Myocyte (in vitro differentiated cells): ENCODE measurements around the gene TMEM203. TPM values are rescaled to one million over a fixed set of nuclear protein-coding genes. Genes with fewer than 3 reads are reported as not detected.
A peak's percentile ranks its signal among the peaks of the same experiment; 100 is the strongest.

ENCODE experiments used
- DNase-seq: peaks from one replicate; pipeline ENCODE4 v3.0.0-alpha.2; 2012; ENCODE audit warnings: low read depth
- total RNA-seq: library from RNA; depleted of rRNA; stranded (reverse); fragments of >200 nt; gene quantifications from 2 replicates; pipeline ENCODE4 v1.2.3, GENCODE V29; 2014

TMEM203 gene
- total RNA-seq, 1 donor from 2014 or later, result 48.4 TPM

DNA sequence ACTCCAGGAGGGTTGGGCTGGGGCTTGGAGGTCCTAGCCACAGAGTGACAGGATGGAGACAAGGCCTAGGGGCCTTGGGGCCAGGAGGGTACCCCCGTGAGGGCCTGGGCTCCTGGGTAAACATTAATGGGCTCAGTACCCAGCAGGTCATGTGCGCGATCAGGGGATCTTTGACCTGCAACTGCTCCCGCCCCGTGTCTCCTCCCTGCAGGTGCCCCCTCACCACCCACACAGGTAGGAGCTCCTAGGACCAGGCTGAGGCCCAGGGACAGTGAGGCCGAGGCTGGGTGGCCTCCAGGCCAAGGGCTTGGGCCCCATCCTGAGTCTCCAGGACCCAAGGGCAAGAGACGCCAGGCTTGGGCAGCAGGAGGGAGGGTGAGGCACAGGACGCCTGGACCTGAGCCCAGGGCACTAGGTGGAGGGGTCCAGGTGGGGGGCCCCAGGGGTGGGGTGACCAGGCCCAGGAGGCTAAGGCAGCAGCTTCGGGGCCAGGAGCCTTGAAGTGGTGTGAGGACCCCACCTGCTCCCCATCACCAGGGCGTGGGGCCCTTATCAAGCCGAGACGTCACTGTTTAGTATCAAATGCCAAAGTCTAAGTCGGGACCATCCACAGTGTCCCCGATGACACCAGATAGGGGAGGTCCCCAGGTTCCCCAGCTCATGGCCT lies 25.4 kb upstream of the TMEM203 start, which contains the start of gene SLC34A3:
SLC34A3 (plus strand) TSS at position 197 of the 667 bp plus-strand sequence. CDS start 802 bp downstream, outside the sequence.
- no peak for DNase-seq

DNA sequence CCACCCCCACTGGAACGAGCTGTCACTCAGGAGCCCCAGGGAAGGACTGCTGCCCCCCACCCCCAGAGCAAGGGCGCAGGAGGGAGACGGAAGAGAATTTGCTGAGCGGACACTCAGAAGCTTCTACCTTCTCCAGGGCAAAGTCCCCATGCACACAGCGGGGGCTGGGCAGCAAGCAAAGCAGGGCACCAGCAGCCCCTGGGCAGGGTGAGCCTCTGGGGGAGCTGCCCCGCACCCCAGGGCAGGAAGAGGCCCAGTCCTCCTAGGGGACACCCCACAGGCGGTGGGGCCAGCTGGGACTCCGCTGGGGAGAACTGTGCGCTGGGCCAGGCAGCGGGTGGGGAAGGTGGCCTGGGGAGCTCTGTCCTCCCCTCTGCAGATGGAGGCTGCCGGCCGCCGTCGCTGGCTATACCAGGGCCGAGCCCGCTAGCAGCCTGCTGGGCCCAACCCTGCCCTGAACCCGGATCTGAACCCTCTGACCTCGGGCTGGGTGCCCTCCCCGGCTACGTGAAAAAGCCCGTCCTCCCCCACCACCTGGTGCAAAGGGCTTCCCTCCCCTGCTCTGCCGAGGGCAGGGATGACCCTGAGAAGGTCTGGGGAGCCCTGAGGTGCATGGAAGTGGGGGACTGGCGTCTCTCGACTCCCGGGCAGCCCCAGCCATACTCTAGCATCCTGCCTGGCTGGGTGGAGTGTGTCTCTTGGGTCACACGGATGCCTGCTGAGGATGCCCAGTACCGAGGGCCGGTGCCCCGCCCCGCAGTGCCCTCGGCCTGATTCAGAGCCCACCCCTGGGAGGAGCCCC lies 24.7 kb upstream of the TMEM203 start:
- no peak for DNase-seq

DNA sequence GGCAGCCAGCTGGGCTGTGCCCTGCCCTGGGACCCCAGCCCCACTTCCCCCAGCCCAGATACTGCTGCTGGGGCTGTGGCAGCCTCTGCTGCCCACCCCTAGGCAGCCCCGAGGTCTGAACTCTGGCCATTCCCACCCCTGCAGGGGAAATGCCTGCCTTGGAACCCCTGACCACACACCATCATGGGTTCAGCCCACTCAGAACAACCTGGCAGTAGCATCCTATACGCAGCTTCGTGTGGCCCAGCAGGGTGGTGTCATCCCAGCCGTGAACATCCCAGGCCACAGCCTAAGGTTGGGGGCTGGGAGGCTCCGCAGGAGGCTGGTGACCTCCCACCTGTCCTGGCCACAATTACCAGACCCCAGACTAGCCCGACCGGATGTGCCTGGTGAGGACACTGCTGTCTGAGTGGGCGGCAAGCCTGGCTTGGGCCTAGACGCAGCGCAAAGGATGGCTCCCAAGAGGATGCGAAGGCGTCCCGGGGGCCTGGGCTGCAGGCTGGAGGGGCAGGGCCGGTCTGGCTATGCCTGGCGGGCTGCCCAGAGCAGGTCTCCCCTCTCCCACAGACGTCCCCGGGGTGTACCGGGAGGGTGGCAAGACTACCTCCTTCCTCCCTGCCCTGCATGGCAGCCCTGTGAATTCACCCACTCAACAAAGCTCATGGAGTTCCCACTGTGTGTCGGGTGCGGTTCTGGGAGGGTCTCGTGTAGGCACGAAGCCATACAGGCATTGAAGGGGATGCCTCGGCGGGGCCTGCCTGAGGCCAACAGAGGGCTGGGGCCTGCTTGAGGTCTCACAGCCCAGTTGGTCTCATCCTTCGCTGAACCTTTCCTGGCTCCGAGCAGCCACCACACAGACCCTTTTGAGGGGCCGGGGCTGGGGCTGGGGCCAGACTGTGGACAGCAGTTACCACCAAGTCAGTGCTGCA lies 23.8 kb upstream of the TMEM203 start:
- DNase-seq, result no peak

DNA sequence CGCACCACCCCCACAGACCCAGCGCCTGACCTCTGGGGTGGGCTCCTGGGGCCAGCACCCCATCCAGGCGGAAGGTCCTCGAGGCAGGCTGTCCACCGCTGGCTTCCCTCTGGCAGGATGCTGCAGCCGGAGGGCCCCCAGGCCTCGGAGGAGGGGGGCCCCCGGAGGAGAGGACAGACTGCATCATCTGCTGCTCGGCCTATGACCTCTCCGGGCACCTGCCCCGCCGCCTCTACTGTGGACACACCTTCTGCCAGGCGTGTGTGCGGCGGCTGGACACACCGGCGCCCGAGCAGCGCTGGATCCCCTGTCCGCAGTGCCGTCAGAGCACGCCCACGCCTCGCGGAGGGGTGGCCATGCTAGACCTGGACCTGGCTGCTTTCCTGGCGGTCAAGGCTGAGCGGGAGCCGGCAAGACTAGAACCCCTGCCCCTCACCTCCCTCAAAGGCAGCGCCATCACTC lies 23.1 kb upstream of the TMEM203 start:
- no peak for DNase-seq

DNA sequence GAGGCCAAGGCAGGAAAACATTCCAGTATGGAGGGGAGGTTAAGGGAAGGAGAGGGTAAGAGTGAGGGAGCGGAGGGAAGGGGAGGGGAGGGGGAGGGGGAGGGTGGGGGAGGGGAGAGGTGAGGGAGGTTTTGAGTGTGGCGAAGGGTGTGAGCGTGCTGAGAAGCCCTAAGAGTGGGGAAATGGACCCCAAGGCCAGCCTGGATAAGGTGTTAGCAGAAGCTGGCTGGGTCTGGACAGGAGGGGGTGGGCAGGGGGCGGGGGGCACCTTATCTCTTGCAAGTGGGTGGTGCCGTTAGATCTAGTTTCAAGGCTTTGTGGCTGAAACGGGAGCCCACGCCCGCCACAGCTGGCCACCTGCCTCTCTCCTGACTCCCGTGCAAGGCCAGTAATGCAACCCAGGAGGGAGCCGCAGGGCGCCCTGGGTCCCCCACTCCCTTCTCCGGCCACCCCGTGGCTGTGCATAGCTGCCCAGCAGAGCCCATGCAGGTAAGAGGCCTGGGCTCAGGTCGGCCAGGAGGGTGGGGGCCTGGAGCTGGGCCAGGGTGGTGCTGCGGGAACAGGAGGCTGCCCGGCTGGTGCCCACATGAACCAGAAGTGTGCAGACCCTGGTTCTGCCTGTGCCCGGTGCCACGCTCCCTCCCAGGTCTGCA lies 22.5 kb upstream of the TMEM203 start:
- no peak for DNase-seq

DNA sequence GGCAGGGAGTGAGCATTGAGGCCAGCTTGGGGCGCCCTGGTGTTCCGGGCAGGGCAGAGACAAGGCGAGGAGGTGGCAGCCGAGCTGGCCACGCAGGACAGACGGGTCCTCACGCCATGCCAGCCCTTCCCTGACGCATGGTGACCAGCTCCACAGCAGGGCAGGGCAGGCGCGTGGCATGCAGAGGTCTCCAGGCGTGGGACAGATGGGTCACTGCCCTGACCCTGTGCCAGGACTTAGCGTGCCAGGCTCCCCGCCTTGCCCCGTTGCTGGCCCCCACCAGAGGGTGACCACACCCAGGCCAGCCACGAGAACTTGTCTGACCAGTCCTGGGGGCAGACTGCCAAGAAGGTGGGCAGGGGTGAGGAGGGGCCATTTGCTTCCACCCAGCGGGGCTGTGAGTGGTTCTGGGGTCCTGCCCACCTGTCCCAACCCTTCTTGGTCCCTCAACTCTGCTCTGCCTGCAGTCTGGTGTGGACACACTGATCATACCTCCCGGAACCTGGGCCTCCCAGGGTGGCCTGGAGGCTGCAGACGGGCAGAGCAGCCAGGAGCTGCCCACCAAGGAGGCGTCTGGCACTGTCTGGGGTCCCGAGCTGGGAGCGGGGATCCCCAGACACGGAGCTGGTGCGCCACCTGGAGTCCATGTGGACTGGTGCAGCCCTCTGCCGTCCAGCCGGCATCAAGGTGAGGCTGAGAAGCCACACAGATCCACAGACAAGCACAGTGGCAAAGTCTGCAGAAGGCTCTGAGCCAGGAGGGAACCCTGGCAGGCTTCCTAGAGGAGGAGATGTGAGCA lies 21.8 kb upstream of the TMEM203 start, which contains the start of gene RNF224:
RNF224 (plus strand) TSS at position 449 of the 799 bp plus-strand sequence. CDS start 834 bp downstream, outside the sequence.
- DNase-seq, result peak; percentile 81

DNA sequence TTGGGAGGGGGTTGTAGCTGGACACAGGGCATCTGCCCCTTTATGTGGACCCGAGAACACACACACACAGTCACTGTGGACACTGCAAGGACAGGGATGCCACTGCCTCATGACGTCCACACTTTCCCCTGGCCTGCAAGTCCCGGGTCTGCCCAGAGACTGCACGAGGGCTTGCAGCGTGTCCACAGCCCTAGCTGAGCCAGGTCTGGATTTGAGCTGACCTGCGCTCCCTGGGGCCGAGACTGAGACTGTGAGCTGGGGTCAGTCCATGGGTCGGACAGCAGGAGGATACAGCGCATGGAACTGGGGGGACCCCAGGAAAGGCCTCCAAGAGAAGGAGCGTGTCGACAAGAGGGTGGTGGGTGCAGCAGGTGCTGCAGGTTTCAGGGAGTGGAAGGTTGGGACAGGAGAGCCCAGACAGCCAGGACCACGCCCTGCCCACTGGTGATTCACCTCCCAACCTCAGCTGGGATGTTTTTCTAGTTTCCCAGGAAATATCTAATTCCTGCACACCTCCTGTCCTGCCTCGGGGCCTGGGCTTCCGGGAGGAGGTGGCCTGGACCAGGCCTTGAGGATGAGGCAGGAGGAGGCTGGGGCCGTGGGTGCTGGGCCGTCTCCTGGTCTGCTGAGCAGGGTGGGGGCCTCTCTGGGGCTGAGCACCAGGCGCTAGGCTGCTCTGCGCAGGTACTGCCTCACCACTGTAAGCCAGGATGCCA lies 21.0 kb upstream of the TMEM203 start:
- DNase-seq, result no peak

DNA sequence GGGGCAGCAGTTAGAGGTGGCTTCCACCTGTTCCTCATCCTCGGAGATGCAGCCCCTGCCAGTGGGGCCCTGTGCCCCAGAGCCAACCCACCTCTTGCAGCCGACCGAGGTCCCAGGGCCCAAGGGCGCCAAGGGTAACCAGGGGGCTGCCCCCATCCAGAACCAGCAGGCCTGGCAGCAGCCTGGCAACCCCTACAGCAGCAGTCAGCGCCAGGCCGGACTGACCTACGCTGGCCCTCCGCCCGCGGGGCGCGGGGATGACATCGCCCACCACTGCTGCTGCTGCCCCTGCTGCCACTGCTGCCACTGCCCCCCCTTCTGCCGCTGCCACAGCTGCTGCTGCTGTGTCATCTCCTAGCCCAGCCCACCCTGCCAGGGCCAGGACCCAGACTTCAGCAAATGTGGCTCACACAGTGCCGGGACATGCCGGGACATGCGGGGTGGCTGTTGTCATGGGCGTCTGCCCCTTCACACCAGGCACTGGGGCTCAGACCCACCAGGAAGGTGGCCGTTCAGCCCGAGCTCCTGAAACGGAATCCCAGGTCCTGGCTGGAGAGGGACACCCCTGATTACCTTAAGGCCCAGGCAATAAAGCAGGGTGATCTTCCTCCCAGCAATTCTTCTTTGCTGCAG lies 20.4 kb upstream of the TMEM203 start:
- DNase-seq, result peak; percentile 30

DNA sequence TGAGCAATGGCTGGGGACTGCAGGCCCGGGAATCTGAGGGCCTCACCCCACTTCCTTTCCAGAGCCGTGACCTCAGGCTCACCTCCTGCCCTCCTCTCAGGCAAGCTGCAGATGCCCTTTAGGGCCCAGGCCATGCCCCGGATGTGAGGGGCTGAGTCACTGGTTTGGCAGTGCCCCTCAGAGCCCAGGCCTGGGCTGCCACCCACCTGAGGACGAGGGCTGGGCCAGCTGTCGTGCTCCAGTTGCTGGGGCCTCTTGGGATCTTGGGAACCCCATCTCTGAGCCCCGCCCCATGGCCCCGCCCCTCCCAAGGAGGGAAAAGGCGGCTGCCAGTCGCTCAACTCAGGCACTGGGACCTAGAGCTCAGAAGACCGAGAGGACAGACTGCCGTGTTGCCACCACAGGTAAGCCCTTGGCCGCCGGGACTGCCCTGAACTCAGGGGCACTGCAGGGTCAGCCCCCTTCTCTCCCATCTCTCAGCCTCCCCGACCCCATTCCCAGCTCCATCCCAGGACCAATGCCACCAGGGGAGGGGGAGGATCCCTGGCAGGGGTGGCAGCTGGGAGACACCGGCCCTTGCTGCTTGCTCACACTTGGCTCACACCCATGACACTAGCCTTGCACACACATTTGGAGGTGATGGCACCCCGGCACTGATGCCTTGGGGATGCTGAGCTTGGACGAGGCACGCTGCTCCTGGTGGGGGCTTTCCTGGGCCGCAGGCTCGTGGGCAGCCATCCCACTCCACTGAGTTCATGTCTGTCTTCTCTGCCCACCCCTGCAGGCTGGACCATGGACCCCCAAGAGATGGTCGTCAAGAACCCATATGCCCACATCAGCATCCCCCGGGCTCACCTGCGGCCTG lies 19.6 kb upstream of the TMEM203 start, which contains the start of gene CYSRT1:
CYSRT1 (plus strand) TSS at position 345 of the 865 bp plus-strand sequence; CDS start at position 793, 448 bp downstream.
- peak; percentile 46 for DNase-seq

DNA sequence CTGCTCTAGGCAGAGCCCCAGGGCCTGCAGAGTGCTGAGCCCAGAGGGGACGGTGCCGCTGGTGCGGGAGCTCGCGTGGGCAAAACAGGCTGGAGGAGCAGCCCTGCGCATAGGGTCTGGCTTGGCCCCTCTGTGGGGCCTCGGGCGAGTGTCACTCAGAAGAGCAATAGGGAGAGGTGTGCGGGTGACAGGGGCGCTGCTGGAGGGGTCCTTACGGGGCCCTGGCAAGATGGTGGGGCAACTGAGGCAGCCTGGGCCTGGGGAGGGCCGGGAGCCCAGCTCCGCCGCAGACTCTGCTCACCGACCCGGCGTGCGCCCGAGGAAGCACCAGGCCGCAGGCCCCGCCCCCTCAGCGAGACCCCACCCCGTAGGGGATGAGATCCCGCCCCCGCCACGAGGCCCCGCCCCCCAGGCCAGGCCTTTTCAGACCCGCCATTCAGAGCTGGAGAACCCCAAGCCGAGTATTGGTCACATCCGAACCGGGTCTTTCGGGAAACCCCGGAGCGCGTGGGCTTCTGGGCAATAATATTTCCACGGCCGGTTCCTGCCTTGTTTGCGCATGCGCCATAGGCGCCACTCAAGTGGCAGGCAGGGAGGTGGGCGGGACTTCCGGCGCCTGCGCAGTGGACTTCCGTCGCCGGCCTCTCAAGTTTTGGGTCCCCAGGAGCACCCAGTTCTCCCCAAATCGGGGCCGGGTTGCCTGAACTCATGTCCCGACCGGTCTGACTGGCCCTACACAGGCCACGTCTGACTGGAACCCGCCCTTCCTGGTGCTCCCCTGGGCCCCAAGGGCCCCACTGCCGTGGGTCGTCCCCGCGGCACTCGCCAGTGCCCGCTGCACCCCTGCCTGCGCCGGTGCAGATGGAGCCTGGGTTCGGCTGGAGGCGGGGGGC lies 17.9 kb upstream of the TMEM203 start:
- DNase-seq, result peak; percentile 98

DNA sequence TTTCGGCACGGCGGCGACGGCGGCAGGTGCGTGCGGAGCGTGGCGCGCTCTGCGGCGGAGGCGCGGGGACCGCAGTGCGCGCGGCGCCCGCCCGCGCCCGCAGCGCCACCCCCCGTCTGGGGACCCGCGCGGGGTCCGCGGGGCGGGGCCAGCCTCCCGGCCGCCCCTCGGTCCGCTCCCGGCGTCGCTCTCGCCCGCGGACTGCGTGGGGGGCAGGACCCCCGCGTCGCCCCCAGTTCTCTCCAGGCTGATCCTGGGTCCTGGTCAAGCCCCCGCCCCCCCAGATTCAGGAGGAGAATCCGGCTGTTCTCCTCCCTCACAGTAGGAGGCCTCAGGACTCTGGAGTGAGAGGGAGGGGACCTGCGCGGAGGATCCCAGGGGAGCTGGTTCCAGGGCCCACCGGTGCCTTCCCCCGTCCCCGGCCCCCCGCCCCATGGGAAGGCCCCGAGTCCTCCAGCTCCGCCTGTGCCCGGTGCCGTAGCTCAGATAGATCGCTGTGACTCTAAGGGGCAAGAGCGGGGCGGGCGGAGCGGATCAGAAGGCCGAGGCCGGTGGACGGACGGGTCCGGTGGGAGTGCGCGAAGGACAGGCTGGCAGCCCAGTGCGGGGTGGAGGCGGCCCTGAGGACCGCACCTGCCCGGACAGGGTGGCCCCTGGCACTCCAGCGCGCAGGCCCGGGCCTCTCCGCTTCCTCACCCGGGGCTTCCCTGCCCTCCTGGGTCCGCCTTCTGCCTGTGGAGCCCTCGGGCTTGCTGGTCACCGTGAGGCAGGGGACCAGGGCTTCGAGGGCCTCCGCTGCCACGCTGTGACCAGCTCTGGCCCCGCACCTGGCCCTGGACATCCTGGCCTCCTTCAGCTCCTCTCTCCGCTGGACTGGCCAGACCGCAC lies 17.0 kb upstream of the TMEM203 start, which contains the start of gene RNF208:
RNF208 (minus strand) TSS at position 51 of the 888 bp plus-strand sequence. CDS start 1,028 bp downstream, outside the sequence.
- DNase-seq, result peak; percentile 7

DNA sequence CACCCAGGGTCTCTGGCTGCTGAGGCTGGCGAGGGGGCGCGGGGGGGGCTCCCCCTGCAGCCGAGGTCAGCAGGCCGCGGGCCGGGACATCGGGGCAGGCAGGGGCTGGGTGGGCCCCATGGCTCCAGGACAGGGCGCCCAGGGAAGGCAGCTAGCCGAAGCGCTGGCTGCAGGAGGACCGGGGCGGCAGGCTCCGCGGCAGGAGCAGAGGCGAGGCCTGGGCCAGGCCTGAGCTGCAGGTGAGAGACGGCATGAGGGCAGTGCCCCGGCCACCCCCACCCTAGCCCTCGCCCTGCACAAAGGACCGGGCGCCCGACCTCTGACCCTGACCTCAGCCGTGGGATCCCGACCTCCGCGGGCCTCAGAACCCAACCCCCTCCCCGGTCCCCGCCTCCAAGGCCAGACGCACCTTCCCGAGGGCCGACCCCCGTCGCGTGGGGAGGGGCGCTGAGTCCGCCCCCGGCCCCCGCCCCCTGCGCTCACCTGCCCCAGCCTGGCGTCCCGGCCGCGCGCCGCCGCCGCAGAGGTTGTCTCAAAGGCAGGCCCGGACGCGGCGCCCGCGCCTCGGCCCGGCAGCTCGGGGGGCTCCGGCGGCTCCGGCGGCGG lies 16.2 kb upstream of the TMEM203 start:
- no peak for DNase-seq

DNA sequence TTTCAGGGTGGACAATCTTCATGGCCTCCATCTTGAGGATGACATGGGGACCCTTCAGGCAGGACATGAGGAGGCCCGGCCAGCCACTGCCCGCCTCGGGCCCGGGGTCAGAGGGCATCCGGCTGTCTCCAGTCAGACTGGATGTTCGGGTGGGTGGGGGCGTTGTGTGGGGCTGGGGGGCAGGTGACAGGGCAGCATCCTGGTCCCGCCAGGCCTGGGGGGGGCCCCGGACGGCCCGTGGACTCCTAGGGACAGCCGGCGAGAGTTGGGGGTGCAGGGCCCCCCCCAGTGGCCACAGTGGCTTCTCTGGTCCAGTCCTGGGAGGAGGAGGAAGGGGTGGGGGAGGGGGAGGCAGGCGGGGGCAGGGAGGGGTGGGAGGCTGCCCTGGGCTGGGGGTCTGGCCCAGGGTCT lies 15.7 kb upstream of the TMEM203 start:
- no peak for DNase-seq

DNA sequence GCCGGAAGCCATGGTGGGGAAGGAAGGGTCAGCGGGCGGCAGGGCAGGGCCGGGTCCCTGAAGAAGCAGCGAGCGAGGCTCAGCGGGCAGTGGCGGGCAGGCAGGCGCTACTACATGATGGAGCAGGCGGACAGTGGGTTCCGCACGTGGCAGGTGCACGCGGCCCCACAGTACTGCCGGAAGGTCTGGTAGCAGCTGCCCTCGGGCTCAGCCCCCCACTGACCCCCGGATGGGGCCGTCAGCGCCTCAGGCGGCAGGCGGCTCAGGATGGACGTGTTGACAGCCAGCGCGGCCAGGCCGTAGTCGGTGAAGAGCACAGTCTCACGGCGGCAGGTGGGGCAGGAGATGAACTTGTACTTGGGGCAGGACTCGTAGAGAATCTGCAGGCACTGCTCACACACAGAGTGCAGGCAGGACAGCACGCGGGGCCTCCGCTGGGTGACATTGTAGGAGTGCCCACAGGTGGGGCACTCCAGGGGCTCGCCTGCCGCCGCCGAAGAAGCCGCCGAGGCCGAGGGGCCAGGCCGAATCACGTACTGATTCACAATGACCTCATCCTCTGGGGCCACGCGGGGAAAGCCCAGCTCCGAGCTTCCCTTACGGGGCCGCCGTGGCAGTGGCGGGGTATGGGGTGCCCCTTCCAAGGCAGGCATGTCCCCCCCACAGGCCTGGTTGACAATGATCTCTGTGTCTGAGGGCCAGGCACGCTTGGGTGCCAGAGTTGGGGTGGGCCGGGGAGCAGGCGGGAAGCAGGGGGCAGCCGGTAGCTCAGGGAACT lies 15.1 kb upstream of the TMEM203 start:
- DNase-seq, result no peak
